Ishikawa (cell line): Measurements from ENCODE around the gene ARMC3.

Experiments used
- CEBPB ChIP-seq: IDR thresholded peaks from 2 replicates; pipeline ENCODE4 v1.6.1; 2012
- CREB1 ChIP-seq: IDR thresholded peaks from 2 replicates; pipeline ENCODE4 v1.6.1; 2012; ENCODE audit warnings: low read depth
- EGR1 ChIP-seq: IDR thresholded peaks from 2 replicates; pipeline ENCODE4 v1.6.1; 2012
- EP300 ChIP-seq: IDR thresholded peaks from 2 replicates; pipeline ENCODE4 v1.6.1; 2012; ENCODE audit warnings: borderline replicate concordance
- FOXM1 ChIP-seq: IDR thresholded peaks from 2 replicates; pipeline ENCODE4 v1.6.1; 2012; ENCODE audit warnings: low read depth, borderline replicate concordance
- MAX ChIP-seq: IDR thresholded peaks from 2 replicates; pipeline ENCODE4 v1.6.1; 2012
- NFIC ChIP-seq: IDR thresholded peaks from 2 replicates; pipeline ENCODE4 v1.6.1; 2012
- RAD21 ChIP-seq: IDR thresholded peaks from 2 replicates; pipeline ENCODE4 v1.6.1; 2012; ENCODE audit warnings: low read depth
- TAF1 ChIP-seq: IDR thresholded peaks from 2 replicates; pipeline ENCODE4 v1.6.1; 2012; ENCODE audit warnings: low read depth, mild to moderate bottlenecking
- TCF12 ChIP-seq: IDR thresholded peaks from 2 replicates; pipeline ENCODE4 v1.6.1; 2012; ENCODE audit warnings: low read depth
- TEAD4 ChIP-seq: IDR thresholded peaks from 2 replicates; pipeline ENCODE4 v1.6.1; 2012
- YY1 ChIP-seq: IDR thresholded peaks from 2 replicates; pipeline ENCODE4 v1.6.1; 2012; ENCODE audit warnings: low read depth
- TF ChIP-seq, protein P1 (sequence below): IDR thresholded peaks from 2 replicates; pipeline ENCODE4 v1.6.1; 2012
- TF ChIP-seq, protein P2 (sequence below): IDR thresholded peaks from 2 replicates; pipeline ENCODE4 v1.6.1; 2012; ENCODE audit warnings: low read depth, mild to moderate bottlenecking

- TF ChIP-seq TAF1 = no peak
- TF ChIP-seq FOXM1 = no peak
- TF ChIP-seq EP300 = no peak
- TF ChIP-seq CREB1 = no peak
- no peak for TF ChIP-seq CEBPB
- TF ChIP-seq, protein P1, sequence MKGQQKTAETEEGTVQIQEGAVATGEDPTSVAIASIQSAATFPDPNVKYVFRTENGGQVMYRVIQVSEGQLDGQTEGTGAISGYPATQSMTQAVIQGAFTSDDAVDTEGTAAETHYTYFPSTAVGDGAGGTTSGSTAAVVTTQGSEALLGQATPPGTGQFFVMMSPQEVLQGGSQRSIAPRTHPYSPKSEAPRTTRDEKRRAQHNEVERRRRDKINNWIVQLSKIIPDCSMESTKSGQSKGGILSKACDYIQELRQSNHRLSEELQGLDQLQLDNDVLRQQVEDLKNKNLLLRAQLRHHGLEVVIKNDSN = no peak
- no peak for TF ChIP-seq NFIC
- TF ChIP-seq RAD21 = no peak
- no peak for TF ChIP-seq TCF12
- TF ChIP-seq YY1 = no peak
- TF ChIP-seq, protein P2, sequence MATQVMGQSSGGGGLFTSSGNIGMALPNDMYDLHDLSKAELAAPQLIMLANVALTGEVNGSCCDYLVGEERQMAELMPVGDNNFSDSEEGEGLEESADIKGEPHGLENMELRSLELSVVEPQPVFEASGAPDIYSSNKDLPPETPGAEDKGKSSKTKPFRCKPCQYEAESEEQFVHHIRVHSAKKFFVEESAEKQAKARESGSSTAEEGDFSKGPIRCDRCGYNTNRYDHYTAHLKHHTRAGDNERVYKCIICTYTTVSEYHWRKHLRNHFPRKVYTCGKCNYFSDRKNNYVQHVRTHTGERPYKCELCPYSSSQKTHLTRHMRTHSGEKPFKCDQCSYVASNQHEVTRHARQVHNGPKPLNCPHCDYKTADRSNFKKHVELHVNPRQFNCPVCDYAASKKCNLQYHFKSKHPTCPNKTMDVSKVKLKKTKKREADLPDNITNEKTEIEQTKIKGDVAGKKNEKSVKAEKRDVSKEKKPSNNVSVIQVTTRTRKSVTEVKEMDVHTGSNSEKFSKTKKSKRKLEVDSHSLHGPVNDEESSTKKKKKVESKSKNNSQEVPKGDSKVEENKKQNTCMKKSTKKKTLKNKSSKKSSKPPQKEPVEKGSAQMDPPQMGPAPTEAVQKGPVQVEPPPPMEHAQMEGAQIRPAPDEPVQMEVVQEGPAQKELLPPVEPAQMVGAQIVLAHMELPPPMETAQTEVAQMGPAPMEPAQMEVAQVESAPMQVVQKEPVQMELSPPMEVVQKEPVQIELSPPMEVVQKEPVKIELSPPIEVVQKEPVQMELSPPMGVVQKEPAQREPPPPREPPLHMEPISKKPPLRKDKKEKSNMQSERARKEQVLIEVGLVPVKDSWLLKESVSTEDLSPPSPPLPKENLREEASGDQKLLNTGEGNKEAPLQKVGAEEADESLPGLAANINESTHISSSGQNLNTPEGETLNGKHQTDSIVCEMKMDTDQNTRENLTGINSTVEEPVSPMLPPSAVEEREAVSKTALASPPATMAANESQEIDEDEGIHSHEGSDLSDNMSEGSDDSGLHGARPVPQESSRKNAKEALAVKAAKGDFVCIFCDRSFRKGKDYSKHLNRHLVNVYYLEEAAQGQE = no peak
- no peak for TF ChIP-seq MAX
- no peak for TF ChIP-seq EGR1
- no peak for TF ChIP-seq TEAD4
Measured at GRCh38 chr10:22903694-22904093, 24.2 kb upstream of the ARMC3 start.
